ENCODE results near the gene RNF225.

DNA sequence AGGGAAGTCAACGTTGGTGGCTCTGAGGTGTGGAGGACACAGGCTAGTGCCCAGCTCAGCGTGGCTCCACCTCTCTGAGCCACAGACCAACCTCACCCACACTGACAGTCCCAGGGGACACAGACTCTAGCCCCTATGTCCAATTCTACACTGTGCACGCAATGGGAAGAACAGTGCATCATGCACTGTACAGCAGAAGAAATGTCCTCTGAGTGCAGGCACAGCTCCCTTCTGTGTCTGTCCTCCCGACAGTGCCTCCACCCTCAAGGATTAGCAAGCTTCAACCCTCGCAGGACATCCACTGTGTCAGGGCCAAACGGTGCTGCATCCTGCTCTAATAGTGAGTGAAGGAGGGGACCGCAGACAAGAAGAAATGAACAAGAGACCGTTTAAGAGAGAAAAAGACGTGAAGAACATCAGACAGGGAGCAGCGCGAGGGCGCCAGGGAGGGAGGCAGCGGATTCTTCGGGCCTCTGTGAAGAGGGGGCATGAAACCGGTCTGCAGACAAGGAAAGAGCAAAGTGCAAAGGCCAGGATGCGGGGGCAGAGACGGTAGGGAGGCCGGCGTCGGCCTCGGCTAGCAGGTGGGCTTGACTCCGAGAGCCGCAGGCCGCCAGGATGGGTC, 15.3 kb upstream of the RNF225 start:
- TF ChIP-seq, protein P1, sequence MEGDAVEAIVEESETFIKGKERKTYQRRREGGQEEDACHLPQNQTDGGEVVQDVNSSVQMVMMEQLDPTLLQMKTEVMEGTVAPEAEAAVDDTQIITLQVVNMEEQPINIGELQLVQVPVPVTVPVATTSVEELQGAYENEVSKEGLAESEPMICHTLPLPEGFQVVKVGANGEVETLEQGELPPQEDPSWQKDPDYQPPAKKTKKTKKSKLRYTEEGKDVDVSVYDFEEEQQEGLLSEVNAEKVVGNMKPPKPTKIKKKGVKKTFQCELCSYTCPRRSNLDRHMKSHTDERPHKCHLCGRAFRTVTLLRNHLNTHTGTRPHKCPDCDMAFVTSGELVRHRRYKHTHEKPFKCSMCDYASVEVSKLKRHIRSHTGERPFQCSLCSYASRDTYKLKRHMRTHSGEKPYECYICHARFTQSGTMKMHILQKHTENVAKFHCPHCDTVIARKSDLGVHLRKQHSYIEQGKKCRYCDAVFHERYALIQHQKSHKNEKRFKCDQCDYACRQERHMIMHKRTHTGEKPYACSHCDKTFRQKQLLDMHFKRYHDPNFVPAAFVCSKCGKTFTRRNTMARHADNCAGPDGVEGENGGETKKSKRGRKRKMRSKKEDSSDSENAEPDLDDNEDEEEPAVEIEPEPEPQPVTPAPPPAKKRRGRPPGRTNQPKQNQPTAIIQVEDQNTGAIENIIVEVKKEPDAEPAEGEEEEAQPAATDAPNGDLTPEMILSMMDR (IDR thresholded peaks at IDR 0.05; ENCODE audit: low read length): no peak
- TF ChIP-seq EZH2 (IDR thresholded peaks at IDR 0.05; ENCODE audit: borderline replicate concordance, low read length): no peak
